HG02571 (cell line): ENCODE data around the gene LYPD1.

Source experiments
- ATAC-seq: cut with Tn5 transposase; IDR thresholded peaks from one replicate; pipeline ENCODE4 v1.9.1; 2021; ENCODE audit warnings: mild to moderate bottlenecking, moderate library complexity; ENCODE audit not compliant: unreplicated experiment

LYPD1 gene

GRCh38 chr2:132668987-132669907 lies 758 bp downstream of the LYPD1 start:
- no peak for ATAC-seq

- ATAC-seq, result no peak
Measured at GRCh38 chr2:132668189-132668823, 1.7 kb downstream of the LYPD1 start.

GRCh38 chr2:132667706-132668105 lies 2.3 kb downstream of the LYPD1 start:
- no peak for ATAC-seq

GRCh38 chr2:132665401-132666140 lies 4.4 kb downstream of the LYPD1 start:
- ATAC-seq, result no peak

DNA sequence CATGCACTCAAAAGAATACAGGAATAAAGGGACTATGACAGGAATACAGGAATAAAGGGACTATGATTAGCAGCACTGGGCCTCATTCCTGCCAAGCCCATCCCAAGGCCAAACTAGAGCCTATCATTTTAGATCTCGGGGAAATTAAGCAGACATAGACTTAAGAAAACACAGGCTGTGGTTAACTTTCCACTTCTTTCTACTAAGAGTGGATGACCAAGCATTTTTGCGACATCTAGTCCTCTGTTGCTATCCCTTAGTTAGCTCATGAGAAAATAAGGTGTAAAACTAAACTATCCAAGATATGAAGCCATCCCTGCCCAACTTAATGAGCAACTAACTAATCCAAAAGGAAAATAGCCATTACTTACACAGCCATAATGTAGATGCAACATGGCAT lies 5.9 kb downstream of the LYPD1 start:
- ATAC-seq, result no peak

GRCh38 chr2:132662732-132663131 lies 7.3 kb downstream of the LYPD1 start:
- ATAC-seq, result no peak

DNA sequence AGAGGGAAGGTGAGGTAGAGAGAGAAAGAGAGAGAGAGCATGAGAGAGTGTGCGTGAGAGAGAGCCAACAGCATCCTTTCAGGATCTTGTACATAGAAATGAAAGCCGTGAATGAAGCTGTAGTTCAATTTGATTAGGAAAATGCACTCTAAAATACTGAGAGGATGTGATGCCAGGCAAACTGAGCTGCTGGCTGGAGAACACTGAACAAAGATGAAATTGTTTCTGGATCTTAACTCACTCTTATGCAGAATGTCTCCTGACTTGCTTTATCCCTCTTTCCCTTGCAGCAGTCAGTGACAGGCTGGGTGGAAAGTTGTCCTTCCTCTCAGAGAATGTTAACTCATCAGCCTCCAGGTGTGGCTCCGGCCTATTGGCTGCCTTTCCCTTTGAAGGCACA lies 10.7 kb downstream of the LYPD1 start:
- no peak for ATAC-seq

DNA sequence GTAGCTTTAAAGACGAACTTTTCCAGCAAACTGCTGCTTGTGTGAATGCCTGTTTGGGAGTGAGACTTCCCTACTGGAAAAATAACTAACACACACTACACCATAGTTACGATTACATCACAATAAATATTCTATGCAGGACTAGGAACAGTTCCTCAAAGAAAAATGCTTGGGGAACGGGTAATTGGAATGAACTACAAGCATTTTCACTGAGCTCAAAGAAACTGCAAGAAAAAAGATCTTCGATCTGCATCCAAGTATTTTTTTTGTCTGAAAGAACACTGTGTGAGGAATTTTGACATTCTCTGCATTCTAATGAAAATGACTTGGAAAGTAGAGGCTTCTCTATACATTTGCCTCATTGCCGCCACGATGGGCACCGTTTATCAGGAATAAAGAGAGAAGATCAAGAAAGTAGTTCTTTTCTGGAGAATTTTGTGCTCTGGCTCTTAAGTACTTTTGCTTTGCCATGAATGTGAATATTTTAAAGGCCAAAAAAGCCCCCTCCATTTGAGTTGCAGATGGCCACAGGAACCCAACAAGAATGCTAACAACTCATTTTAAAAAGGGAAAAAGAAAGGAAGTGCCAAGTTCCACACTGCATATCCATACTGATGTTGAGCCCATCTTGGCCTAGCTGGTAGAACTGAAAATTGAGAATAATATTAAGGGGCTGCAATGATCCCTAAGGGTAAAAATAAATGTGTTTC lies 13.6 kb downstream of the LYPD1 start:
- ATAC-seq, result no peak

GRCh38 chr2:132654968-132655367 lies 15.0 kb downstream of the LYPD1 start:
- no peak for ATAC-seq

GRCh38 chr2:132654335-132654734 lies 15.7 kb downstream of the LYPD1 start:
- ATAC-seq, result no peak

DNA sequence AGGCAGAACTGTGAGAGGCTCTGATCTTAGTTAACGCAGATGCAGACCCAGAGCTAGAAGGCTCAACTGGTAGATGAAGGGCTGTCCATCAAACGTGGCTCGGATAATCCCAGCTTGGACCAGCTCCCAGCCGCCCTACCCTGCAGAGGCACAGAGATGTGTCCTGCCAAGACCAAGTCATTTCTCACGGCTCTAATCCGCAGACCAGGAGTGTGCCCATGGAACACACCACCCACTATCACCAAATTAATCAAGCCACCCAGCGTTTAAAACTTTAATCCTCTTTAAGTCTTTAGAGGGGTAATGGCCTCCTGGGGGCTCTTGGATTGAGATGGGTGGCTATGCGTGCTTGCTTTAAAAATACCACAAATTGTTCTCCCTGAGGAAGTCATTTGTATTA lies 17.5 kb downstream of the LYPD1 start:
- ATAC-seq, result no peak

- no peak for ATAC-seq
Measured at GRCh38 chr2:132651115-132652045, 18.6 kb downstream of the LYPD1 start.

- ATAC-seq, result no peak
Measured at GRCh38 chr2:132646540-132647108, 23.4 kb downstream of the LYPD1 start.

GRCh38 chr2:132645722-132646539 lies 24.1 kb downstream of the LYPD1 start:
- no peak for ATAC-seq

DNA sequence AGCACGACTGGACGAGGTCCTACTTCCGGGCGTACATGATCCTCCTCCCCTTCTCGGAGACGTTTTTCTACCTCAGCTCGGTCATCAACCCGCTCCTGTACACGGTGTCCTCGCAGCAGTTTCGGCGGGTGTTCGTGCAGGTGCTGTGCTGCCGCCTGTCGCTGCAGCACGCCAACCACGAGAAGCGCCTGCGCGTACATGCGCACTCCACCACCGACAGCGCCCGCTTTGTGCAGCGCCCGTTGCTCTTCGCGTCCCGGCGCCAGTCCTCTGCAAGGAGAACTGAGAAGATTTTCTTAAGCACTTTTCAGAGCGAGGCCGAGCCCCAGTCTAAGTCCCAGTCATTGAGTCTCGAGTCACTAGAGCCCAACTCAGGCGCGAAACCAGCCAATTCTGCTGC lies 24.8 kb downstream of the LYPD1 start:
- no peak for ATAC-seq

- ATAC-seq, result no peak
Measured at GRCh38 chr2:132642415-132642814, 27.6 kb downstream of the LYPD1 start.

GRCh38 chr2:132641819-132642218 lies 28.2 kb downstream of the LYPD1 start:
- no peak for ATAC-seq

- no peak for ATAC-seq
Measured at GRCh38 chr2:132640116-132640515, 29.9 kb downstream of the LYPD1 start.
